SHP77 treated with DMSO at 0.1 percent for 48 hours (cell line): ENCODE results near the gene DLGAP4.

Experiments used
- DNase-seq: peaks from one replicate; lab custom pipeline; 2025; lab: John Stamatoyannopoulos, UW

The DLGAP4 gene

GRCh38 chr20:36384022-36384619 lies 78.0 kb downstream of the DLGAP4 start:
- DNase-seq: no peak

- DNase-seq: no peak
Measured at GRCh38 chr20:36385503-36385902, 79.4 kb downstream of the DLGAP4 start.

GRCh38 chr20:36386236-36386635 lies 80.1 kb downstream of the DLGAP4 start:
- no peak for DNase-seq

- DNase-seq: no peak
Measured at GRCh38 chr20:36390269-36390668, 84.1 kb downstream of the DLGAP4 start.

GRCh38 chr20:36390719-36391415 lies 84.7 kb downstream of the DLGAP4 start:
- no peak for DNase-seq

GRCh38 chr20:36391456-36391855 lies 85.3 kb downstream of the DLGAP4 start:
- DNase-seq: no peak

- no peak for DNase-seq
Measured at GRCh38 chr20:36391955-36392354, 85.8 kb downstream of the DLGAP4 start.

- DNase-seq: no peak
Measured at GRCh38 chr20:36392989-36393388, 86.8 kb downstream of the DLGAP4 start.

GRCh38 chr20:36394340-36394965 lies 88.3 kb downstream of the DLGAP4 start:
- no peak for DNase-seq

GRCh38 chr20:36396340-36396739 lies 90.2 kb downstream of the DLGAP4 start:
- no peak for DNase-seq

GRCh38 chr20:36396847-36397630 lies 90.9 kb downstream of the DLGAP4 start:
- DNase-seq: no peak

- DNase-seq: no peak
Measured at GRCh38 chr20:36398515-36398914, 92.4 kb downstream of the DLGAP4 start.

GRCh38 chr20:36399147-36399968 lies 93.2 kb downstream of the DLGAP4 start:
- DNase-seq: peak; percentile 46

- no peak for DNase-seq
Measured at GRCh38 chr20:36399969-36400545, 93.9 kb downstream of the DLGAP4 start.

- DNase-seq: no peak
Measured at GRCh38 chr20:36400909-36401735, 95.0 kb downstream of the DLGAP4 start.

GRCh38 chr20:36402708-36403107 lies 96.6 kb downstream of the DLGAP4 start:
- no peak for DNase-seq

- DNase-seq: no peak
Measured at GRCh38 chr20:36404435-36404978, 98.4 kb downstream of the DLGAP4 start.

- DNase-seq: no peak
Measured at GRCh38 chr20:36405255-36405654, 99.1 kb downstream of the DLGAP4 start.

GRCh38 chr20:36407199-36407733 lies 101.1 kb downstream of the DLGAP4 start:
- no peak for DNase-seq

- peak; percentile 15 for DNase-seq
Measured at GRCh38 chr20:36408219-36408618, 102.1 kb downstream of the DLGAP4 start.
